HepG2 (cell line): ENCODE data around the gene TMCC1. TPM values are rescaled to one million over a fixed set of nuclear protein-coding genes. Genes with fewer than 3 reads are reported as not detected.

Source experiments
- ATF7 ChIP-seq, 2 experiments: fragments of 450-650 bp in 1 of 2; sonication (generic) in 1 of 2; formaldehyde crosslinking in 1 of 2; IDR thresholded peaks; 2 replicates each; pipeline versions ENCODE4 v1.4.0 to v1.6.1; 2016 to 2020; ENCODE audit warnings: antibody characterized with exemption in 1 of 2, mild to moderate bottlenecking in 1 of 2, missing genetic modification reagents in 1 of 2
- FOXP4 ChIP-seq: sonication (generic); formaldehyde crosslinking; IDR thresholded peaks from 2 replicates; pipeline ENCODE4 v1.4.0; 2020; ENCODE audit warnings: missing genetic modification reagents
- KDM2A ChIP-seq: sonication (generic); formaldehyde crosslinking; IDR thresholded peaks from 2 replicates; pipeline ENCODE4 v1.4.0; 2020; ENCODE audit warnings: low read depth, missing genetic modification reagents, borderline replicate concordance
- MLLT10 ChIP-seq: sonication (generic); formaldehyde crosslinking; IDR thresholded peaks from 2 replicates; pipeline ENCODE4 v1.4.0; 2020; ENCODE audit warnings: missing genetic modification reagents
- PAX8 ChIP-seq: sonication (generic); formaldehyde crosslinking; IDR thresholded peaks from 2 replicates; pipeline ENCODE4 v1.8.0; 2022; ENCODE audit warnings: mild to moderate bottlenecking, missing genetic modification reagents, borderline replicate concordance
- SALL1 ChIP-seq: sonication (generic); formaldehyde crosslinking; IDR thresholded peaks from 2 replicates; pipeline ENCODE4 v1.8.0; 2022; ENCODE audit warnings: mild to moderate bottlenecking, missing genetic modification reagents
- TEF ChIP-seq: sonication (generic); formaldehyde crosslinking; IDR thresholded peaks from 2 replicates; pipeline ENCODE4 v1.5.0; 2020; ENCODE audit warnings: missing genetic modification reagents
- TGIF2 ChIP-seq: IDR thresholded peaks from 2 replicates; pipeline ENCODE4 v1.6.1; 2016; ENCODE audit warnings: control low read depth, missing compliant biosample characterization
- ZBTB43 ChIP-seq: sonication (generic); formaldehyde crosslinking; conservative IDR thresholded peaks from 2 replicates; pipeline ENCODE4 v1.4.0; 2020; ENCODE audit warnings: missing genetic modification reagents
- ZBTB7B ChIP-seq: sonication (generic); formaldehyde crosslinking; IDR thresholded peaks from 2 replicates; pipeline ENCODE4 v1.4.0; 2020; ENCODE audit warnings: missing genetic modification reagents
- ZC3H13 ChIP-seq: sonication (generic); formaldehyde crosslinking; IDR thresholded peaks from 2 replicates; pipeline ENCODE4 v1.8.1; 2023; ENCODE audit warnings: mild to moderate bottlenecking, missing genetic modification reagents, moderate library complexity
- ZNF180 ChIP-seq: sonication (generic); formaldehyde crosslinking; IDR thresholded peaks from 2 replicates; pipeline ENCODE4 v1.4.0; 2020; ENCODE audit warnings: low read depth, missing genetic modification reagents, borderline replicate concordance
- ZNF256 ChIP-seq: sonication (generic); formaldehyde crosslinking; conservative IDR thresholded peaks from 2 replicates; pipeline ENCODE4 v1.4.0; 2020; ENCODE audit warnings: missing genetic modification reagents
- ZNF564 ChIP-seq: sonication (generic); formaldehyde crosslinking; IDR thresholded peaks from 2 replicates; pipeline ENCODE4 v1.8.1; 2023; ENCODE audit warnings: mild to moderate bottlenecking, missing genetic modification reagents
- ZNF614 ChIP-seq: IDR thresholded peaks from 2 replicates; pipeline ENCODE4 v1.6.1; 2018; ENCODE audit warnings: missing biosample characterization, missing genetic modification reagents, inconsistent platforms, borderline replicate concordance
- ZSCAN21 ChIP-seq: sonication (generic); formaldehyde crosslinking; IDR thresholded peaks from 2 replicates; pipeline ENCODE4 v1.8.0; 2022; ENCODE audit warnings: mild to moderate bottlenecking, missing genetic modification reagents, moderate library complexity, borderline replicate concordance
- polyA plus RNA-seq, 8 experiments: library from polyadenylated mRNA; depleted of rRNA in 3 of 8; stranded (reverse) in 7 of 8; unstranded in 1 of 8; fragments of >200 nt; fragmentation: Illumina TruSeq in 4 of 8; extraction: Trizol in 4 of 8; gene quantifications; 2 replicates each; pipeline versions ENCODE4 v1.2.1 to v1.2.3, GENCODE V29; 2011 to 2016; ENCODE audit warnings: low read depth in 4 of 8, missing spikeins in 1 of 8, mixed read lengths in 1 of 8; ENCODE audit not compliant: insufficient read depth in 1 of 8
- total RNA-seq, 5 experiments: library from RNA; depleted of rRNA; stranded (reverse); fragments of >200 nt; fragmentation: Illumina TruSeq; extraction: Trizol; gene quantifications; 2 replicates each; pipeline ENCODE4 v1.2.3, GENCODE V29; 2016; ENCODE audit warnings: low read depth in 1 of 5
- TF ChIP-seq, protein P1 (sequence below): sonication (generic); formaldehyde crosslinking; IDR thresholded peaks from 2 replicates; pipeline ENCODE4 v1.8.0; 2022; ENCODE audit warnings: missing genetic modification reagents, mild to moderate bottlenecking, moderate library complexity, borderline replicate concordance
- TF ChIP-seq, protein P2 (sequence below): sonication (generic); formaldehyde crosslinking; IDR thresholded peaks from 2 replicates; pipeline ENCODE4 v1.4.0; 2020; ENCODE audit warnings: low read depth, mild to moderate bottlenecking, missing genetic modification reagents

The TMCC1 gene
- total and polyA plus RNA-seq, 2 of the 13 experiments (the other 11 are each of a cell fraction or from before 2014, with no cell fraction given) = 12.1 to 264 TPM

DNA sequence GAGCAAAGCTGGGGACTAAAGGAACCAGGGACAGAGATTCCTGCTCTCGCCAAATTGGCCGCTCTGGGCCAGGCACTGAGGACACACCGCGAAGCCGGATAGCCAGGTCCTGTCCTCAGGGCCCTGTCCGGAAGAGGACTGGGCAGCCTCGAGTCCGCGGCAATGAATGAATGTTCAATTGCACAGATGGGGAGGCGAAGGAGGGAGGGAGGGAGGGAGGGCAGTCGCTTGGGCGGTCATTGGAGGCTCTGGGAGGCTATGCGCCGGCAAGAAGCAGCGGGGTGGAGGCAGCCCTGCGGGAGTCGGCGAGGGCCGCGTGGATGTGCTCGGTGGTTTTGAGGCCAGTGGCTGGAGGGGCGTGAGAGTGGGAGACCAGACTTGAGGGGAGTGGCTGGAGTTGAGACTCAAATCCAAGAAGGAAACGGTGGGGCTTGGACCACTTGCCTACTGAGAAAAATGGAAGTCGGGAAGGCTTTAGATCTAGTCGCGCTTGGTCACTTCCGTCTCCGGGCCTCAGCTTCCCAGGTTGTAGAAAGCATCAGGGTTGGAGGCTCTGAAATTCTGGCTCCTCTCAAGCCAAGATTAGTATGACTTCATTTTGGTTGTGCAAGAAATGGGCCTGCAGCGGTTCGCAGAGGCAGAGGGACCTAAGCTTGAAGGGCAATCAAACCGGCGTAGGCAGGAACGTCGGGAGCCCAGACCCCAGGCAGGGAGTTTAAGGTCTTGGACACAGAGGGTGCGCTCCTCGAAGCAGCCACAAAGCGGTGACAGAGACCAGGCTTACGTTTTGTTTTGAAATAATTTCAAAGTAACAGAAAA is 266.0 kb downstream of the TMCC1 start (continued):
- TF ChIP-seq ZBTB43 (CRISPR knock-in tag) (no peak), ZSCAN21 (no peak), PAX8 (CRISPR knock-in tag) (no peak), ZNF256 (CRISPR knock-in tag) (no peak; the same call in 1 of the 2 replicates), KDM2A (CRISPR knock-in tag) (peak; percentile 35), SALL1 (CRISPR knock-in tag) (no peak; the same call in none of the 2 replicates), ZNF614 (CRISPR knock-in tag) (no peak; the same call in 1 of the 2 replicates), ZBTB7B (CRISPR knock-in tag) (no peak; the same call in none of the 2 replicates), ZNF180 (CRISPR knock-in tag) (no peak), ZNF564 (no peak), ZC3H13 (CRISPR knock-in tag) (peak; percentile 64; the same call in 1 of the 2 replicates), ATF7 (IDR thresholded peaks at IDR 0.05) (no peak), ATF7 (CRISPR knock-in tag; IDR thresholded peaks at IDR 0.05) (no peak), TGIF2 (no peak), TEF (no peak), MLLT10 (CRISPR knock-in tag) (no peak), FOXP4 (CRISPR knock-in tag) (no peak)
- TF ChIP-seq, protein P1, sequence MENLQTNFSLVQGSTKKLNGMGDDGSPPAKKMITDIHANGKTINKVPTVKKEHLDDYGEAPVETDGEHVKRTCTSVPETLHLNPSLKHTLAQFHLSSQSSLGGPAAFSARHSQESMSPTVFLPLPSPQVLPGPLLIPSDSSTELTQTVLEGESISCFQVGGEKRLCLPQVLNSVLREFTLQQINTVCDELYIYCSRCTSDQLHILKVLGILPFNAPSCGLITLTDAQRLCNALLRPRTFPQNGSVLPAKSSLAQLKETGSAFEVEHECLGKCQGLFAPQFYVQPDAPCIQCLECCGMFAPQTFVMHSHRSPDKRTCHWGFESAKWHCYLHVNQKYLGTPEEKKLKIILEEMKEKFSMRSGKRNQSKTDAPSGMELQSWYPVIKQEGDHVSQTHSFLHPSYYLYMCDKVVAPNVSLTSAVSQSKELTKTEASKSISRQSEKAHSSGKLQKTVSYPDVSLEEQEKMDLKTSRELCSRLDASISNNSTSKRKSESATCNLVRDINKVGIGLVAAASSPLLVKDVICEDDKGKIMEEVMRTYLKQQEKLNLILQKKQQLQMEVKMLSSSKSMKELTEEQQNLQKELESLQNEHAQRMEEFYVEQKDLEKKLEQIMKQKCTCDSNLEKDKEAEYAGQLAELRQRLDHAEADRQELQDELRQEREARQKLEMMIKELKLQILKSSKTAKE (CRISPR knock-in tag) = no peak
- TF ChIP-seq, protein P2, sequence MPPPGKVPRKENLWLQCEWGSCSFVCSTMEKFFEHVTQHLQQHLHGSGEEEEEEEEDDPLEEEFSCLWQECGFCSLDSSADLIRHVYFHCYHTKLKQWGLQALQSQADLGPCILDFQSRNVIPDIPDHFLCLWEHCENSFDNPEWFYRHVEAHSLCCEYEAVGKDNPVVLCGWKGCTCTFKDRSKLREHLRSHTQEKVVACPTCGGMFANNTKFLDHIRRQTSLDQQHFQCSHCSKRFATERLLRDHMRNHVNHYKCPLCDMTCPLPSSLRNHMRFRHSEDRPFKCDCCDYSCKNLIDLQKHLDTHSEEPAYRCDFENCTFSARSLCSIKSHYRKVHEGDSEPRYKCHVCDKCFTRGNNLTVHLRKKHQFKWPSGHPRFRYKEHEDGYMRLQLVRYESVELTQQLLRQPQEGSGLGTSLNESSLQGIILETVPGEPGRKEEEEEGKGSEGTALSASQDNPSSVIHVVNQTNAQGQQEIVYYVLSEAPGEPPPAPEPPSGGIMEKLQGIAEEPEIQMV (CRISPR knock-in tag) = no peak
